HG02885 (cell line): ENCODE measurements around the gene ECHDC1.

Experiments
- ATAC-seq: cut with Tn5 transposase; IDR thresholded peaks from one replicate; pipeline ENCODE4 v1.9.1; 2021; ENCODE audit warnings: mild to moderate bottlenecking; ENCODE audit not compliant: unreplicated experiment, poor library complexity

Gene ECHDC1

GRCh38 chr6:127247114-127248096 is 96.0 kb downstream of the ECHDC1 start:
- ATAC-seq = no peak

DNA sequence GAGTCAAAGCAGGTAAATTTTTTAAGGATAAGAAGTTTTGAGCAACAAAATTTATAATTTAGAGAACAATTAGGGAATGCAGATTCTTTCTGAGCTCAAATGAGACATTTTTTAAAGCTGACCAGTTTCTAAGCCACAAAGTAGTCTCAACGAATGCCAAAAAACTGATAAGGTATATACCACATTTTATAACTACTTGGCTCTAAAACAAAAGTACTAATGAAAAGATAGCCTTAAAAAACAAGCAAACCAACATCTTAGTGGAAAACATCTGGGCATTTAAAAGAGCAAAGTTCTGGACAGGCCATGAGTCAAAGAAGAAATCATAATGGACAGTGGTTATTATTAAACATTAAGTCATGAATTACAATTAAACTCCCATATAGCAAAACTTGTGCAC is 99.9 kb downstream of the ECHDC1 start:
- no peak for ATAC-seq
